Brain microvascular endothelial cell (primary cell): ENCODE results near the gene NACA.
A peak's percentile ranks its signal among the peaks of the same experiment; 100 is the strongest.
"Not testable (repeated sequence)": the region's sequence is repeated elsewhere in the genome, so short reads cannot be mapped to it uniquely, and the experiment has no call there.

Experiments
- DNase-seq: peaks from one replicate; pipeline ENCODE4 v3.0.0-alpha.2; 2020
- H3K27ac ChIP-seq: fragments of 250-450 bp; sonication (Bioruptor Pico); 2 replicates; pipeline ENCODE4 v1.5.1; 2020; ENCODE audit warnings: mild to moderate bottlenecking, moderate library complexity
- H3K27me3 ChIP-seq: fragments of 250-450 bp; sonication (Bioruptor Pico); replicated peaks from 2 replicates; pipeline ENCODE4 v1.5.1; 2020; ENCODE audit warnings: mild to moderate bottlenecking
- H3K36me3 ChIP-seq: fragments of 250-450 bp; sonication (Bioruptor Pico); replicated peaks from 2 replicates; pipeline ENCODE4 v1.5.1; 2020; ENCODE audit warnings: mild to moderate bottlenecking
- H3K4me3 ChIP-seq: 2 replicates; pipeline ENCODE4 v1.5.1; 2011; ENCODE audit warnings: low read depth, mild to moderate bottlenecking, control low read depth, low read length, moderate library complexity
- CTCF ChIP-seq: IDR thresholded peaks from 2 replicates; pipeline ENCODE4 v1.5.1; 2011; ENCODE audit warnings: low read depth, mild to moderate bottlenecking, moderate library complexity, low read length, control low read depth, inconsistent platforms; ENCODE audit errors: missing control alignments
- in situ Hi-C: cut with HindIII; loops from 2 replicates; pipeline ENCODE4 v1.10.0; 2017; ENCODE audit warnings: low sequenced_read_pairs, low pct_ligation_motif_present

The NACA gene

GRCh38 chr12:56714431-56714929 lies 10.6 kb downstream of the NACA start:
- H3K36me3 ChIP-seq = peaks cover 59% of the 10 kb centered on the region
- in situ Hi-C loops = no loop called here
- H3K4me3 ChIP-seq = no peak overlapping the region
- H3K27me3 ChIP-seq = no peaks in the 10 kb centered on the region
- H3K27ac ChIP-seq = no peak overlapping the region
- DNase-seq = no peak
- TF ChIP-seq CTCF = no peak

GRCh38 chr12:56713345-56713744 lies 11.8 kb downstream of the NACA start:
- H3K27ac ChIP-seq = no peak overlapping the region
- in situ Hi-C loops = no loop called here
- H3K4me3 ChIP-seq = no peak overlapping the region
- peaks cover 52% of the 10 kb centered on the region for H3K36me3 ChIP-seq
- no peak for TF ChIP-seq CTCF
- no peaks in the 10 kb centered on the region for H3K27me3 ChIP-seq
- no peak for DNase-seq

GRCh38 chr12:56709759-56710376 lies 15.2 kb downstream of the NACA start:
- H3K27me3 ChIP-seq = no peaks in the 10 kb centered on the region
- peaks cover 37% of the 10 kb centered on the region for H3K36me3 ChIP-seq
- no peak overlapping the region for H3K4me3 ChIP-seq
- in situ Hi-C loops = no loop called here
- no peak for TF ChIP-seq CTCF
- no peak overlapping the region for H3K27ac ChIP-seq
- no peak for DNase-seq

- H3K27ac ChIP-seq, DNase-seq, H3K36me3 ChIP-seq, H3K27me3 ChIP-seq, in situ Hi-C loops, H3K4me3 ChIP-seq: not testable (repeated sequence)
These were observed 20.6 kb downstream of the NACA start for GRCh38 chr12:56704522-56704921.

- Histone ChIP-seq H3K4me3 (no peak overlapping the region), H3K36me3 (no peaks in the 10 kb centered on the region), H3K27ac (no peak overlapping the region), H3K27me3 (no peaks in the 10 kb centered on the region)
- in situ Hi-C loops = no loop called here
- no peak for TF ChIP-seq CTCF
- DNase-seq = no peak
These were observed 26.0 kb downstream of the NACA start for GRCh38 chr12:56699020-56699661.

- Histone ChIP-seq H3K27me3 (no peaks in the 10 kb centered on the region), H3K27ac (no peak overlapping the region), H3K4me3 (no peak overlapping the region), H3K36me3 (no peaks in the 10 kb centered on the region)
- peak; percentile 31 for DNase-seq
- in situ Hi-C loops = no loop called here
- TF ChIP-seq CTCF = no peak
These were observed 29.6 kb downstream of the NACA start for GRCh38 chr12:56695327-56696101.
